Left ventricle myocardium inferior (tissue), 1 donor: Measurements from ENCODE around the gene PXK. TPM values are rescaled to one million over a fixed set of nuclear protein-coding genes. Genes with fewer than 3 reads are reported as not detected.
A peak's percentile ranks its signal among the peaks of the same experiment; 100 is the strongest.
"Not testable (repeated sequence)": the region's sequence is repeated elsewhere in the genome, so short reads cannot be mapped to it uniquely, and the experiment has no call there.

ENCODE experiments used
- DNase-seq: peaks from one replicate; pipeline ENCODE4 v3.0.0-alpha.2; 2020
- H3K27ac ChIP-seq: fragments of 200-600 bp; replicated peaks from 2 replicates; pipeline ENCODE4 v1.8.0; 2021
- H3K27me3 ChIP-seq: fragments of 200-600 bp; 2 replicates; pipeline ENCODE4 v1.8.0; 2021; ENCODE audit warnings: low read depth
- H3K36me3 ChIP-seq: fragments of 200-600 bp; 2 replicates; pipeline ENCODE4 v1.8.0; 2021
- H3K4me1 ChIP-seq: fragments of 200-600 bp; 2 replicates; pipeline ENCODE4 v1.8.0; 2021
- H3K4me3 ChIP-seq: fragments of 200-600 bp; 2 replicates; pipeline ENCODE4 v1.8.0; 2021; ENCODE audit warnings: mild to moderate bottlenecking, moderate library complexity
- H3K9me3 ChIP-seq: fragments of 200-600 bp; replicated peaks from 2 replicates; pipeline ENCODE4 v1.8.0; 2021
- intact Hi-C: fragments of 100-400 bp; cut with micrococcal nuclease; formaldehyde crosslinking; loops from one replicate; pipeline ENCODE4 v1.11.0; 2022
- long read RNA-seq: library from polyadenylated mRNA; unstranded; transcript quantifications from one replicate; pipeline ENCODE4 v2.0.0, GENCODE V29; 2021
- total RNA-seq: library from RNA; stranded (reverse); fragmentation: NEBNext Ultra II Directional; extraction: Animal tissue kit (Norgen Biotek cat#: 25700); gene quantifications from one replicate; pipeline ENCODE4 v1.2.1, GENCODE V29; 2021
- TF ChIP-seq, protein P1 (sequence below): fragments of 200-600 bp; IDR thresholded peaks from 2 replicates; pipeline ENCODE4 v1.8.0; 2021; ENCODE audit warnings: antibody characterized with exemption, mild to moderate bottlenecking, borderline replicate concordance
- donor health status: DM: no; HTN: yes; CAD: no; lungs with severe emphysema.

Gene PXK
- total RNA-seq, result 9.2 TPM
- long read RNA-seq, transcript PXK-202 (18 exons, 2,037 nt), result major isoform, 11 of 22 reads
- long read RNA-seq, partial matches to known transcripts, result 2 of 22 reads
- long read RNA-seq, other reads (novel, unspliced or antisense), result 6 of 22 reads

- peaks cover 39% of the 10 kb centered on the region for H3K4me1 ChIP-seq
- H3K27me3 ChIP-seq, result no peaks in the 10 kb centered on the region
- intact Hi-C loops, result loop anchor here (10.0 kb wide), 1 partner anchor 162 kb away; the partner anchor contains the start of gene KCTD6
- H3K27ac ChIP-seq, result peak within 1 kb of the TSS; percentile 78
- TF ChIP-seq, protein P1, sequence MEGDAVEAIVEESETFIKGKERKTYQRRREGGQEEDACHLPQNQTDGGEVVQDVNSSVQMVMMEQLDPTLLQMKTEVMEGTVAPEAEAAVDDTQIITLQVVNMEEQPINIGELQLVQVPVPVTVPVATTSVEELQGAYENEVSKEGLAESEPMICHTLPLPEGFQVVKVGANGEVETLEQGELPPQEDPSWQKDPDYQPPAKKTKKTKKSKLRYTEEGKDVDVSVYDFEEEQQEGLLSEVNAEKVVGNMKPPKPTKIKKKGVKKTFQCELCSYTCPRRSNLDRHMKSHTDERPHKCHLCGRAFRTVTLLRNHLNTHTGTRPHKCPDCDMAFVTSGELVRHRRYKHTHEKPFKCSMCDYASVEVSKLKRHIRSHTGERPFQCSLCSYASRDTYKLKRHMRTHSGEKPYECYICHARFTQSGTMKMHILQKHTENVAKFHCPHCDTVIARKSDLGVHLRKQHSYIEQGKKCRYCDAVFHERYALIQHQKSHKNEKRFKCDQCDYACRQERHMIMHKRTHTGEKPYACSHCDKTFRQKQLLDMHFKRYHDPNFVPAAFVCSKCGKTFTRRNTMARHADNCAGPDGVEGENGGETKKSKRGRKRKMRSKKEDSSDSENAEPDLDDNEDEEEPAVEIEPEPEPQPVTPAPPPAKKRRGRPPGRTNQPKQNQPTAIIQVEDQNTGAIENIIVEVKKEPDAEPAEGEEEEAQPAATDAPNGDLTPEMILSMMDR, result peak; percentile 30
- no peaks in the 10 kb centered on the region for H3K9me3 ChIP-seq
- H3K36me3 ChIP-seq, result peaks cover 3% of the 10 kb centered on the region
- peak within 1 kb of the TSS; percentile 88 for H3K4me3 ChIP-seq
- peak; percentile 88 for DNase-seq
These were observed at the start of gene PXK for GRCh38 chr3:58332575-58333188. Gene PXK, plus strand, starts transcription at chr3:58332892. Its CDS starts 97 bp downstream, at chr3:58332989.

GRCh38 chr3:58285334-58285733 lies 47.4 kb upstream of the PXK start:
- peaks cover 22% of the 10 kb centered on the region for H3K4me1 ChIP-seq
- H3K4me3 ChIP-seq, result no peak overlapping the region
- H3K9me3 ChIP-seq, result no peaks in the 10 kb centered on the region
- no peaks in the 10 kb centered on the region for H3K27me3 ChIP-seq
- TF ChIP-seq, protein P1, result no peak
- no peak for DNase-seq
- intact Hi-C loops, result no loop called here
- peak overlapping the region; percentile 59 for H3K27ac ChIP-seq
- H3K36me3 ChIP-seq, result peaks cover 55% of the 10 kb centered on the region

DNA sequence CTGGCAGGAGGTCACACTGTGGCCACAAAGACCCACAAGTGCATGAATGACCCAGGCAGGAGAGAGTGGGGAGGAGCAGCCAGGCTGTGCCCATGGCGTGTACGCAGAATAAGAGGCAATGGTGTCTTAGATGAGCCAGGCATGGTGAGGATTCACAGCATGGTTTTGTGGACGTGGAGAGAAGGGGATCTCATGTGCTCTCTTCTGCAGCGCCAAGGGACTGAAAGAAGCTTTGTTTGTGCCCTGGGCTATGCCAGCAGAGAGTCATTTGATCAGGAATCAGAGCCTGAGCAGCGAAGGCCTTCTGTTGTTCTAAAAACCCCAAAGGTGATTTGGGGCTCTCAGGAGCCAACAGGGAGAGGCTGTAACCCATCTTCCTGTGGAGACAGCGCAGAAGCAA lies 45.3 kb upstream of the PXK start:
- Histone ChIP-seq H3K9me3 (no peaks in the 10 kb centered on the region), H3K27me3 (no peaks in the 10 kb centered on the region), H3K27ac (peak overlapping the region; percentile 15), H3K36me3 (peaks cover 35% of the 10 kb centered on the region), H3K4me3 (no peak overlapping the region), H3K4me1 (peaks cover 22% of the 10 kb centered on the region)
- DNase-seq, result no peak
- TF ChIP-seq, protein P1, result no peak
- intact Hi-C loops, result no loop called here

DNA sequence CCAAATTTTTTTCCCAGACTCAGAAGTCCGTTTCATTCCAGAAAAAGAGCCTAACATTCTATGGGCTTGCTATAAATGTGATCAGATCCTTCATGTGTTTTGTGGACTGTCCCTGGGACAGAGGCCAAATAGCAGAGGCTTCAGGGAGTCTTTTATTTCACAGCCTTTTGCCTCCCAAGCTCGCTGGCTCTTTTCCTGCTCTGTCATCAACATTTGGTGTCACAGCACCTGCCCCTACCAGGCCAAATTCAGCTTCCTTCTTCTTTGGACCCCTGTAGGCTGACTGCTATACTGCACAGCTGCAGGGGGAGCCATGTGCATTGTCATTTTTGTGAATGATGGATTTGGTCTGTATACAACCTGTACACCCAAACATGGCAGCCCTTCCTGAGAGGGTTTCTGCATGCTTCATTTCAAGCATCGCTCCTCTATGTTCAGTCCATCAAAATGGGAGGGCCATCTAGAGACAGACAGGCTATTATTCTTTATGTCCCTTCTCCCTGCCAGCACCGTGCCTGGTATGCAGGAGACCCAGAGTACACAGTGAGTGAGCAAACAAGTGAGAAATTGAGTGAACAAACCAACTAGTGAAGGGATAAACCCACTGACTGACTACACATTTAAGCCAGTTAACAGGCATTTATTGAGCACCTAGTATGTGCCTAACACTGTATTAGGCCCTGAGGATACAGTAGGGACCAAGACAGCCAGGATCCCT lies 44.5 kb upstream of the PXK start:
- Histone ChIP-seq H3K36me3 (peaks cover 32% of the 10 kb centered on the region), H3K27ac (peak overlapping the region; percentile 15), H3K27me3 (no peaks in the 10 kb centered on the region), H3K9me3 (no peaks in the 10 kb centered on the region), H3K4me3 (no peak overlapping the region), H3K4me1 (peaks cover 22% of the 10 kb centered on the region)
- no peak for DNase-seq
- TF ChIP-seq, protein P1, result no peak
- intact Hi-C loops, result no loop called here

DNA sequence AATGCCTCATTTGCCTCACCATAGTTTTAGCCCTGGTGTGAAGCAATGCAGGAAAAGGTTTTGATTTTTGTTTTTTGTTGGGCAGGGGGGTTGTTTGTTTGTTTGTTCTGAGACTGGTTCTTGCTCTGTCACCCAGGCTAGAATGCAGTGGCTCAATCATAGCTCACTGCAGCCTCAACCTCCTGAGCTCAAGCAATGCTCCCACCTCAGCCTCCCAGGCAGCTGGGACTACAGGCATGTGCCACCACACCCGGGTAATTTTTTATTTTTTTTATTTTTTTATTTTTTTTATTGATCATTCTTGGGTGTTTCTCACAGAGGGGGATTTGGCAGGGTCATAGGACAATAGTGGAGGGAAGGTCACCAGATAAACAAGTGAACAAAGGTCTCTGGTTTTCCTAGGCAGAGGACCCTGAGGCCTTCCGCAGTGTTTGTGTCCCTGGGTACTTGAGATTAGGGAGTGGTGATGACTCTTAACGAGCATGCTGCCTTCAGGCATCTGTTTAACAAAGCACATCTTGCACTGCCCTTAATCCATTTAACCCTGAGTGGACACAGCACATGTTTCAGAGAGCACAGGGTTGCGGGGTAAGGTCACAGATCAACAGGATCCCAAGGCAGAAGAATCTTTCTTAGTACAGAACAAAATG lies 43.6 kb upstream of the PXK start:
- peaks cover 22% of the 10 kb centered on the region for H3K4me1 ChIP-seq
- intact Hi-C loops, H3K27me3 ChIP-seq, DNase-seq, H3K9me3 ChIP-seq, H3K4me3 ChIP-seq, H3K27ac ChIP-seq: not testable (repeated sequence)
- H3K36me3 ChIP-seq, result peaks cover 28% of the 10 kb centered on the region

DNA sequence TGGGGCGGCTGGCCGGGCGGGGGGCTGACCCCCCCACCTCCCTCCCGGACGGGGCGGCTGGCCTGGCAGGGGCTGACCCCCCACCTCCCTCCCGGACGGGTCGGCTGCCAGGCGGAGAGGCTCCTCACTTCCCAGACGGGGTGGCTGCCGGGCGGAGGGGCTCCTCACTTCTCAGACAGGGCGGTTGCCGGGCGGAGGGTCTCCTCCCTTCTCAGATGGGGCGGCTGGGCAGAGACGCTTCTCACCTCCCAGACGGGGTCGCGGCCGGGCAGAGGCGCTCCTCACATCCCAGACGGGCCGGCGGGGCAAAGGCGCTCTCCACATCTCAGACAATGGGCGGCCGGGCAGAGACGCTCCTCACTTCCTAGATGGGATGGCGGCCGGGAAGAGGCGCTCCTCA lies 42.2 kb upstream of the PXK start:
- intact Hi-C loops, H3K9me3 ChIP-seq, DNase-seq, H3K27me3 ChIP-seq, H3K4me3 ChIP-seq, H3K27ac ChIP-seq: not testable (repeated sequence)
- Histone ChIP-seq H3K36me3 (peaks cover 18% of the 10 kb centered on the region), H3K4me1 (peaks cover 21% of the 10 kb centered on the region)
